Neural progenitor cell (in vitro differentiated cells): ENCODE measurements around the gene TRAM1L1.

Experiments used
- CTCF ChIP-seq: fragments of 200-600 bp; sonication (generic); IDR thresholded peaks from 2 replicates; pipeline ENCODE4 v1.5.1; 2017; ENCODE audit warnings: antibody characterized with exemption, mild to moderate bottlenecking
- EZH2 ChIP-seq: fragments of 200-600 bp; sonication (generic); IDR thresholded peaks from 2 replicates; pipeline ENCODE4 v1.6.1; 2017; ENCODE audit warnings: antibody characterized with exemption, mild to moderate bottlenecking, moderate library complexity

GRCh38 chr4:117096462-117096861 lies 11.1 kb upstream of the TRAM1L1 start:
- no peak for TF ChIP-seq CTCF
- no peak for TF ChIP-seq EZH2
